AG09309 (cell line): ENCODE results near the gene MIOX.

Experiments used
- DNase-seq: peaks from one replicate; pipeline ENCODE4 v3.0.0-alpha.2; 2010; ENCODE audit warnings: low read depth
- H3K4me3 ChIP-seq: 2 replicates; pipeline ENCODE4 v1.5.1; 2011; ENCODE audit warnings: mild to moderate bottlenecking, low read depth, low read length, moderate library complexity; ENCODE audit not compliant: control insufficient read depth
- CTCF ChIP-seq: IDR thresholded peaks from 2 replicates; pipeline ENCODE4 v1.5.1; 2011; ENCODE audit warnings: mild to moderate bottlenecking, low read depth, low read length, inconsistent platforms; ENCODE audit not compliant: insufficient read depth, control insufficient read depth; ENCODE audit errors: missing control alignments

MIOX gene

GRCh38 chr22:50485221-50486131 lies 1.2 kb upstream of the MIOX start:
- no peak for TF ChIP-seq CTCF
- DNase-seq, result no peak
- no peak overlapping the region for H3K4me3 ChIP-seq

- DNase-seq, result no peak
- no peak for TF ChIP-seq CTCF
- H3K4me3 ChIP-seq, result no peak overlapping the region
Observed at GRCh38 chr22:50487290-50488005, 789 bp downstream of the MIOX start.

DNA sequence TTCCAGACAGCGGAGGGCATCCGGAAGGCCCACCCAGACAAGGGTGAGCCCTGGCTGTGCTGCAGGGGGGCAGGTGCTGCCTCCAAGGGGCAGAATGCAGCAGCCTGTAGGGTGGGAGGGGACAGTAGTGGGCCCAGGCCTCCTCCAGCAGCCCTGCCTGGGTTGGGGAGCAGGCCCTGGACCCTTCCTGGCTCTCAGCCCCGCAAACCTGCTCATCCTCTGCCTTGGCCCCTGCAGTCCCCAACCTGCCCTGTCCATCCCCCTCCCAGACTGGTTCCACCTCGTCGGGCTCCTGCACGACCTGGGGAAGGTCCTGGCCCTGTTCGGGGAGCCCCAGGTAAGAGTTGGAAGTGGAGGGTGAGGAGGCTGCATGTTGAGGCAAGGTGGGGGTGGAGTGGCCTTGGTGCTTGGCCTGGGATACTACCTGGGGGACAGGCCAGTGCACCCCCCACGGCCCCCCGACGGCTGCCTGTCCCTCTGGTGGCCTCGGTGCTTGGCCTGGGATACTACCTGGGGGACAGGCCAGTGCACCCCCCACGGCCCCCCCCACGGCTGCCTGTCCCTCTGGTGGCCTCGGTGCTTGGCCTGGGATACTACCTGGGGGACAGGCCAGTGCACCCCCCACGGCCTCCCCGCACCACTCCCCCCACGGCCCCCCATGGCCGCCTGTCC lies 1.5 kb downstream of the MIOX start:
- TF ChIP-seq CTCF, result no peak
- DNase-seq, result no peak
- H3K4me3 ChIP-seq, result no peak overlapping the region

DNA sequence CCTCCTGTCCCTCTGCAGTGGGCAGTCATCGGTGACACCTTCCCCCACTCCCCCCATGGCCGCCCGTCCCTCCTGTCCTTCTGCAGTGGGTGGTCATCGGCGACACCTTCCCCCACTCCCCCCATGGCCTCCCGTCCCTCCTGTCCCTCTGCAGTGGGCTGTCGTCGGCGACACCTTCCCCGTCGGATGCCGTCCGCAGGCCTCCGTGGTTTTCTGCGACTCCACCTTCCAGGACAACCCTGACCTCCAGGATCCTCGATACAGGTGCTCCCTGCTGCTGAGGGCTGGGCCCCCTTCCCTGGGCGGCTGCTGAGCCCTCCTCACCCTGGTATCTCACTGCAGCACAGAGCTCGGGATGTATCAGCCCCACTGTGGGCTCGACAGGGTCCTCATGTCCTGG lies 2.2 kb downstream of the MIOX start:
- TF ChIP-seq CTCF, result no peak
- no peak overlapping the region for H3K4me3 ChIP-seq
- no peak for DNase-seq

DNA sequence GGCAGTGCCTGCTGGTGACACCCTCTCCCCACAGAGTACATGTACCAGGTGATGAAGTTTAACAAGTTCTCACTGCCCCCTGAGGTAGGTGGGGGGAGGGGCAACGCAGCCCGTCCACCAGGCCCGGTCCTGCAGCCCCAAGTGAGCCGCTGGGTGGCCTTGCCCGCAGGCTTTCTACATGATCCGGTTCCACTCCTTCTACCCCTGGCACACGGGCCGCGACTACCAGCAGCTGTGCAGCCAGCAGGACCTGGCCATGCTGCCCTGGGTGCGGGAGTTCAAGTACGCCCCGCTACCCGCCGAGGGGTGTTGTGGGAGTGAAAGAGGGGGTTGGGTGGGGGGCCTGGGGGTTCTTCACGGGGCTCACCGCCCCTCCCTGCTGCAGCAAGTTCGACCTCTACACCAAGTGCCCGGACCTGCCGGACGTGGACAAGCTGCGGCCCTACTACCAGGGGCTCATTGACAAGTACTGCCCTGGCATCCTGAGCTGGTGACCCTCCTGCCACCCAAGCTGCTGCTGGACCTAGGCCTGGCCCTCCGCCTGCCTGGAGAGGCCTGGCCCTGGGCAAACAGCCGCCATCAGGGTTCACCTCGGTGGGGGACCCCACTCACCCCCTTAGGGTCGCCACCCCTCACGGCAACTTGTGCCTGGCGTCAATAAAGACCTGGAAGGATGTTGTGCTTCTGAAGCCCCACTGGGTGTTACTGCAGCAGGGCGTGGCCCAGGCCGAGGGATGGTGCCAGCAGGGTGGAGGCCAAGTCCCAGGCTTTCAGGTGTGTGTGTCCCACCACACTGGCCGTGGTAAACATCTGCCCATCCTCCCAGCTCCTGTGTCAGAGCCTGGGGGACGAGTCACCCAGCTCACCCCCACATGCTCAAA lies 2.9 kb downstream of the MIOX start:
- TF ChIP-seq CTCF, result no peak

GRCh38 chr22:50490531-50491308 lies 4.1 kb downstream of the MIOX start:
- no peak for DNase-seq
- TF ChIP-seq CTCF, result no peak
- no peak overlapping the region for H3K4me3 ChIP-seq

More for the DNA sequence above, 2.9 kb downstream of the MIOX start:
- no peak overlapping the region for H3K4me3 ChIP-seq
- DNase-seq, result no peak
